Measurements from ENCODE around the gene EML6.
A peak's percentile ranks its signal among the peaks of the same experiment; 100 is the strongest.
"Not testable (repeated sequence)": the region's sequence is repeated elsewhere in the genome, so short reads cannot be mapped to it uniquely, and the experiment has no call there.

The EML6 gene

GRCh38 chr2:54723131-54723995 is at the start of gene EML6:
EML6 (plus strand) TSS chr2:54723662; CDS start chr2:54725062, 1,400 bp downstream.
- DNase-seq, result peak; percentile 96 to 99

DNA sequence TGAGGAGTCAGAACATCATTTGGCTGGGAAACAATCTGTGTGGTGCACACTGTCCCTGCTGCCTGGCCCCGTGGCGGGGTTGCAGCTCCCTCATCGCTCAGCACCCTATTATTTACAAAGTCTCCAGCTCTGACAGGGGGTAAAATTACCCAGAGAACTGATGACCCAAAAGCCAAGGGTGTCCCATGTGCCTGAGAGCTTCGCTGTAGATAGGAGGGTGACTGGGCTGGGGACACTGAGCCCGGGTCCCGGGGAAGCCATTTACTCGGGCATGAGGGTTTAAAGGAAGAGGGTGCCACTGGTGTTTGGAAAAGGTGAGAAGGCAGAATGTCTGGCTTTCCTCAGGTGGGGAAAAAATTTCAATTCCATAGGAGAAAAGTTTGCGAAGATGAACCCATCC is 48.2 kb upstream of the EML6 start:
- no peak for DNase-seq

DNA sequence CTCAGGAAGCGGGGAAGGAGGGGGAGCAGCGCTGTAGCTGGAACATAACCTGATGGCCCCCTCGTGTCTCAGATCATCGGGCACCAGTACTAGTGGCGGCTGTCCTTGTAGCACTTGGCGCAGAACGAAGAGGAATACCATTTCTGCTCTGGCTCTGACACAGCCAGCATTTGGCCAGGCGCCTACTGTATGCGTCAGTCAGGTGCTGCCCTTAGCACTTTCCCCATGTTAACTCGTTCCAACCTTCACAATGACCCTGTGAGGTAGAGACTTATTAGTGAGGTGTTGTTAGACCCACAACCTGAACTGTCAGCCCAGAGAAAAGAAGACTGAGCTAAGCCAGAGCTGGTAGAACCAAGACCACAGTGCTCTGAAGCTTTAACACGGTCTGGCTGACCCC is 47.7 kb upstream of the EML6 start:
- DNase-seq, result no peak

DNA sequence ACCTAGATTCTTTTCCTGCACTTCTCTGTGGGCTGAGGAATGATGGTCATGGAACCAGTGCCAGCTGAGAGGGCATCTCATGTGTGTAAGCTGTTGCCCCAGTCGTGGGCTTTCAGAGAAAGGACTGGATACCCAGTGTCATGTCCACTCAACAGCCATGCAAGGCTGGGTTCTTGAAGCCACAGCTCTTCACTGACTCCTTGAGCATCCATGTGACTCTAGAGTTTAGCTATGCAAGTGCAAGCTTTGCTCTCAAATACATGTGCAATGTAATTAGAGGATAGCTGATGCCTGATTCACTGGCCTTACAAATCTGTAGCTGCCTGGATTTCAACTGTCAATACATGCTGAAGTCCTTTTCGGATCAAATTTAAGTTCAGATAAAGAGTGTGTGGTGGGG is 46.8 kb upstream of the EML6 start:
- no peak for DNase-seq

- DNase-seq, result no peak
Observed at GRCh38 chr2:54677476-54678265, 45.8 kb upstream of the EML6 start.

- peak in 1 of 2 experiments; percentile 21 for DNase-seq
Observed at GRCh38 chr2:54678719-54679118, 44.7 kb upstream of the EML6 start.

DNA sequence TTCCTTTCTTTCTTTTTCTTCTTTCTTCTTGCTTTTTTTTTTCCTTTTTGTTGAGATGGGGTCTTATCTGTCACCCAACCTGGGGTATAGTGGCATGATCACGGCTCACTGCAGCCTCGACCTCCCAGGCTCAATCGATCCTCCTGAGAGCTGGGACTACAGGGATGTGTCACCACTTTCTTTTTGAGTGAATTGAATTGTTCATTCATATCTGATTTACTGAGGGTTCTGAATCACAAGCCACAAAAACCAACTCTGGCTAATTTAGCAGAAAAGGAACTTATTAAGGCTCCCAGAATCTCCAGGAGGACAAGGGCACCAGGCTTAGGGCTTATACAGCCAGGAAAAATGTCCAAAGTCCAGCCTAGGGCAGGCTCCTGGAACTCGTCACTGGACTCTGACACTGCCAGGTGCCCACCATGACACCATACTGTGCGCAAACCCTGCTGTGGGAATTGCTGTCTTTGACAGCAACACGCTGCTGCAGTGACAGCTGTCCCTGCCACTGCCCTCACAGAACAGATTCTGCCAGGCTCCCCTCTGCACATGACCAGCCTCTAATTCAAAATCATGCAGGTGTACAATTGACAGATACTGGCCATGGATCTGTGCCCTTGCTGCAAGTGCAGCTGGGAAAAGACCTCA is 42.9 kb upstream of the EML6 start:
- DNase-seq, result no peak

- no peak for DNase-seq
Observed at GRCh38 chr2:54681416-54681815, 42.0 kb upstream of the EML6 start.

GRCh38 chr2:54683596-54683995 is 39.9 kb upstream of the EML6 start:
- no peak for DNase-seq

DNA sequence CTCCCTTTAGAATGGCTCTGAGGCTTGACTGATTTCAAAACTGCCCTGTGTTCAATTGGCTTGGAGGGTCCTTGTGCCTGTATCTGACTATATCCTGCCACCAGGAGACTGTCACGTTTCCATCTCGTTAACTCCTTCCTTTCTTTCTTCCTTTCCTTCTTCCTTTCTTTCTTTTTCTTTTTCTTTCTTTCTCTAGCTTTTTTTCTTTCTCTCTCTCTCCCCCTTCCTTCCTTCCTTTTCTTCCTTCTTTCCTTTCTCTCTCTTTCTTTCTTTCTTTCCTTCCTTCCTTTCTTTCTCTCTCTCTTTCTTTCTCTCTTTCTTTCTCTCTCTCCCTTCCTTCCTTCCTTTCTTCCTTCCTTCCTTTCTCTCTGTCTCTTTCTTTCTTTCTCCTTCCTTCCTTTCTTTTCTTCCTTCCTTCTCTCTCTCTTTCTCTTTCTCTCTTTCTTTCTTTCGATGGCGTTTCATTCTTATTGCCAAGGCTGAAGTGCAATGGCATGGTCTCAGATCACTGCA is 38.1 kb upstream of the EML6 start:
- DNase-seq, result no peak

DNA sequence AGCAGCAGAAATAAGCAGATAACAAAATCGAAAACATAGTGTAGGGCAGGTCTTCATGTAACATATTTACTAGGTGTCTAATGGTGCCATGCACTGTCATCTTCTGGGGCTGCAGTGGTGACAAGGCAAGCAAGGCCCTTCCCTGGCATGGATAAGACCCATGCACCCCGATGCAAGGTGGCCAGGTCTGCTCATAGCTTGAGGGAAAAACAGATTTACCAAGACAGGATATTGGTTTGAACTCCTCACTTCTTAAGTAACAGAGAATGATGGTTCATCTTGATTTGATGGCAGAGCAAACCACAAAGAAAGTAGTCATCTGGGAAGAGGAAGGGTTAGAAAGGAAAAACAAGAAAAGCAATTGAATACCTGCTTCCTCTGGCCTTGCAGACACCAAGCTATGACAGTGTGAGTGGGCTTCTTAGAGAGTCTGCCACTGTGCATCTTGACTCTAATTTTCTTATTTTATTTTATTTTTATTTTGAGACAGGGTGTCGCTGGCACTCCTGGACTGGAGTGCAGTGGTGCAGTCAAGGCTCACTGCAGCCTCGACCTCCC is 35.8 kb upstream of the EML6 start:
- DNase-seq, result no peak

GRCh38 chr2:54691445-54692135 is 31.9 kb upstream of the EML6 start:
- peak; percentile 48 for DNase-seq

DNA sequence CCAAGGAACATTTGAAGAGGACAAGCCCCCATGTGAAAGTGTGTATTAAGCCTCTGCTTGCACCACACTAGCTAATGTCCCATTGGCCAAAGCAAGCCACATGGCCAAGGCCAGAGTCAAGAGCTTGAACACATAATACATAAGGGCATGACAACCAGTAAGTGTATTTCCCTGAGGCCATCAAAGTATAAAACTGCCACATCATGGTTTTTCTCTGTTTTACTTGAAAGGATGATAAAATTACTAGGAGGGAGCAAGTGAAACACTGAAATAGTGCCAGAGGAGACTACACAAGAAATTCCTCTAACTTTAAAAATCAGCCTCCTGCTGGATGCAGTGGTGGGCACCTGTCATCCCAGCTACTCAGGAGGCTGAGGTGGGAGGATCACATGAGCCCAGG is 30.9 kb upstream of the EML6 start:
- DNase-seq, result no peak

- DNase-seq, result no peak
Observed at GRCh38 chr2:54695378-54695777, 28.1 kb upstream of the EML6 start.

- no peak for DNase-seq
Observed at GRCh38 chr2:54697934-54698333, 25.5 kb upstream of the EML6 start.

DNA sequence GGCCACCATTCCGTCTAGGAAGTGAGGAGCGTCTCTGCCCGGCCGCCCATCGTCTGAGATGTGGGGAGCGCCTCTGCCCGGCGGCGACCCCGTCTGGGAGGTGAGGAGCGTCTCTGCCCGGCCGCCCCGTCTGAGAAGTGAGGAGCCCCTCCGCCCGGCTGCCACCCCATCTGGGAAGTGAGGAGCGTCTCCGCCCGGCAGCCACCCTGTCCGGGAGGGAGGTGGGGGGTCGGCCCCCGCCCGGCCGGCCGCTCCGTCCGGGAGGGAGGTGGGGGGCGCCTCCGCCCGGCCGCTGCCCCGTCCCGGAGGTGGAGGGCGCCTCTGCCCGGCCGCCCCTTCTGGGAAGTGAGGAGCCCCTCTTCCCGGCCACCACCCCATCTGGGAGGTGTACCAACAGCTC is 24.5 kb upstream of the EML6 start:
- not testable (repeated sequence) for DNase-seq

GRCh38 chr2:54699665-54700064 is 23.8 kb upstream of the EML6 start:
- DNase-seq, result no peak

GRCh38 chr2:54701029-54701428 is 22.4 kb upstream of the EML6 start:
- DNase-seq, result no peak

DNA sequence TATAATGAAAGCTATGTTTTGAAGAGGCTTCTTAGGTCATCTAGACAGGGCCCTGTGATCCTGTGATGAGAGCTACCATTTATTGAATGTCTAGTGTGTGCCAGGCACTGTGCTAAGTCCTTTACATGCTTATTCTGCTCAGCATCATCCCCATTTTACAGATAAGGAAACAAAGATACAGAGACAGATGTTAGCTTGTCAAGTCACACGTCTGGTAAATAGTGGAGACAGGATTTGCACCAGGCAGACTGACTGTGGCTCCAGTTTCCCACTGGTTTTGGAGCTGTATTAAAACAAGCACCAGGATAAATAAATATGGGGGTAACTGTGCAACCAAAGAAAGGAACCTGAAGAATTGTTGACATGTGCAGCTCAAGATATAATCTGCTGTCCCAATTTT is 19.2 kb upstream of the EML6 start:
- DNase-seq, result no peak

GRCh38 chr2:54704688-54705605 is 18.5 kb upstream of the EML6 start:
- peak in 1 of 2 experiments; percentile 60 for DNase-seq

DNA sequence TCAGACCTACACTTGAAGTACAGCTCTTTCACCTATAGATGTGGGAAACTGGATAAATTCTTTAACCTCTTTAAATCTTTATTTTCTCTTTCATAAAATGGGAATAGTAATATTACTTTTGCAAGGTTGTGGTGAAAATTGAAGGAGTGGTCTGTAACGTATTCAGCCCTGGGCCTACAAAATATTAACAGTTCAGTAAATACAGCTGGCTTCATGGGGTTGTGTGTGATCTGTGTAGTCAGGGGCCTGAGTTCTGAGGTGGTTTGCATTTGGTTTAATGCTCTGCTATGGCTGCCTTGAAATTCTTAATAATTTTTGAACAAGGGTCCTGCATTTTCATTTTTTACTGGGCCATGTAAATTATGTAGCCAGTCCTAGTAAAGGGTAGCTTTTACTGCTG is 16.8 kb upstream of the EML6 start:
- no peak for DNase-seq
